Smooth muscle cell (in vitro differentiated cells): Measurements from ENCODE around the gene DHX40. TPM values are rescaled to one million over a fixed set of nuclear protein-coding genes. Genes with fewer than 3 reads are reported as not detected.

Experiments used
- DNase-seq: peaks from one replicate; lab custom pipeline; 2025; ENCODE audit not compliant: unreplicated experiment; lab: John Stamatoyannopoulos, UW
- H2AFZ ChIP-seq: fragments of 200-600 bp; sonication (generic); 2 replicates; pipeline ENCODE4 v1.6.0; 2016; ENCODE audit warnings: antibody characterized with exemption, low read depth, mild to moderate bottlenecking
- H3F3A ChIP-seq: fragments of 200-600 bp; sonication (generic); 2 replicates; pipeline ENCODE4 v1.6.0; 2017; ENCODE audit warnings: antibody characterized with exemption, low read depth
- H3K27ac ChIP-seq: fragments of 200-600 bp; sonication (generic); 2 replicates; pipeline ENCODE4 v1.5.1; 2016; ENCODE audit warnings: low read depth, mild to moderate bottlenecking
- H3K27me3 ChIP-seq: fragments of 200-600 bp; sonication (generic); 2 replicates; pipeline ENCODE4 v1.6.1; 2016; ENCODE audit warnings: low read depth, mild to moderate bottlenecking
- H3K36me3 ChIP-seq: fragments of 200-600 bp; sonication (generic); 2 replicates; pipeline ENCODE4 v1.5.1; 2016; ENCODE audit warnings: low read depth
- H3K4me1 ChIP-seq: fragments of 200-600 bp; sonication (generic); 2 replicates; pipeline ENCODE4 v1.5.1; 2016; ENCODE audit warnings: low read depth
- H3K4me2 ChIP-seq: fragments of 200-600 bp; sonication (generic); 2 replicates; pipeline ENCODE4 v1.6.0; 2016; ENCODE audit warnings: mild to moderate bottlenecking
- H3K4me3 ChIP-seq: fragments of 200-600 bp; sonication (generic); 2 replicates; pipeline ENCODE4 v1.5.1; 2016; ENCODE audit warnings: mild to moderate bottlenecking
- H3K79me2 ChIP-seq: fragments of 200-600 bp; sonication (generic); 2 replicates; pipeline ENCODE4 v1.6.0; 2016; ENCODE audit warnings: low read depth, mild to moderate bottlenecking
- H3K9ac ChIP-seq: fragments of 200-600 bp; sonication (generic); 2 replicates; pipeline ENCODE4 v1.6.0; 2016; ENCODE audit warnings: low read depth
- H3K9me3 ChIP-seq: fragments of 200-600 bp; sonication (generic); replicated peaks from 2 replicates; pipeline ENCODE4 v1.5.1; 2016; ENCODE audit warnings: low read depth
- H4K20me1 ChIP-seq: fragments of 200-600 bp; sonication (generic); 2 replicates; pipeline ENCODE4 v1.6.0; 2016; ENCODE audit warnings: low read depth
- WGBS: methylation state at CpG from one replicate; pipeline ENCODE4 v1.1.7; 2016; ENCODE audit warnings: low lambda C conversion rate; 5-methylcytosine and 5-hydroxymethylcytosine counted together
- polyA plus RNA-seq: library from polyadenylated mRNA; unstranded; fragments of >200 nt; fragmentation: Nextera tagmentation; extraction: Ambion mirVana; gene quantifications from 2 replicates; pipeline ENCODE4 v1.2.1, GENCODE V29; 2016
- total RNA-seq: library from RNA; depleted of rRNA; stranded (reverse); fragments of >200 nt; gene quantifications from 2 replicates; pipeline ENCODE4 v1.2.3, GENCODE V29; 2014
- TF ChIP-seq, protein P1 (sequence below): fragments of 200-600 bp; sonication (generic); IDR thresholded peaks from 2 replicates; pipeline ENCODE4 v1.5.1; 2017; ENCODE audit warnings: borderline replicate concordance, mild to moderate bottlenecking, antibody characterized with exemption; ENCODE audit not compliant: insufficient read depth, poor library complexity, severe bottlenecking

Gene DHX40
- total and polyA plus RNA-seq, 2 experiments from 2014 or later, result 16.5 to 44.7 TPM

DNA sequence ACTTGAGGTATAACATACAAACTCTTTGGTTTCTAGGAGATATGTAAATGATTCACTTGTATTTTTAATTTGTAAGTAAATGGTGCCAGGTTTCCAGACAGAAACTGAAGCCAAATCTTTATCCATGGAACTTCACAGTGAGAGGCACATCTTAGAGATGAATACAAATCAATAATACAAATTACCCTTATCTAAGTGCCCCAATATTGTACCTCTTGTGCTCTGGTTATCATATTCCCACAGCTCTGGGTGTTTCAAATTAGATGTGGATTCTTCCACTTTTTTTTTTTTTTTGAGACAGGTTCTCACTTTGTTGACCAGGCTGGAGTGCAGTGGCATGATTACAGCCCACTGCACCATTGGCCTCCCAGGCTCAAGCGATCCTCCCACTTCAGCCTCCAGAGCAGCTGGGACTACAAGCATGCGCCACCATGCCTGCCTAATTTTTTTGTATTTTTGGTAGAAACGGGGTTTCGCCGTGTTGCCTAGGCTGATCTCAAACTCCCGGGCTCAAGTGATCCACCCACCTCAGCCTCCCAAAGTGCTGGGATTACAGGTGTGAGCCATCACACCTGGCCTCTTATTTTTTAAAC is 38.0 kb upstream of the DHX40 start:
- Histone ChIP-seq H4K20me1 (no peaks in the 10 kb centered on the region), H3K36me3 (no peaks in the 10 kb centered on the region), H3K4me3 (no peak overlapping the region), H3F3A (no peaks in the 10 kb centered on the region), H3K4me1 (no peaks in the 10 kb centered on the region), H3K9ac (no peak overlapping the region), H3K4me2 (no peak overlapping the region), H3K27me3 (no peaks in the 10 kb centered on the region), H2AFZ (no peak overlapping the region), H3K79me2 (no peaks in the 10 kb centered on the region), H3K9me3 (no peaks in the 10 kb centered on the region), H3K27ac (no peak overlapping the region)
- TF ChIP-seq, protein P1, sequence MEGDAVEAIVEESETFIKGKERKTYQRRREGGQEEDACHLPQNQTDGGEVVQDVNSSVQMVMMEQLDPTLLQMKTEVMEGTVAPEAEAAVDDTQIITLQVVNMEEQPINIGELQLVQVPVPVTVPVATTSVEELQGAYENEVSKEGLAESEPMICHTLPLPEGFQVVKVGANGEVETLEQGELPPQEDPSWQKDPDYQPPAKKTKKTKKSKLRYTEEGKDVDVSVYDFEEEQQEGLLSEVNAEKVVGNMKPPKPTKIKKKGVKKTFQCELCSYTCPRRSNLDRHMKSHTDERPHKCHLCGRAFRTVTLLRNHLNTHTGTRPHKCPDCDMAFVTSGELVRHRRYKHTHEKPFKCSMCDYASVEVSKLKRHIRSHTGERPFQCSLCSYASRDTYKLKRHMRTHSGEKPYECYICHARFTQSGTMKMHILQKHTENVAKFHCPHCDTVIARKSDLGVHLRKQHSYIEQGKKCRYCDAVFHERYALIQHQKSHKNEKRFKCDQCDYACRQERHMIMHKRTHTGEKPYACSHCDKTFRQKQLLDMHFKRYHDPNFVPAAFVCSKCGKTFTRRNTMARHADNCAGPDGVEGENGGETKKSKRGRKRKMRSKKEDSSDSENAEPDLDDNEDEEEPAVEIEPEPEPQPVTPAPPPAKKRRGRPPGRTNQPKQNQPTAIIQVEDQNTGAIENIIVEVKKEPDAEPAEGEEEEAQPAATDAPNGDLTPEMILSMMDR, result no peak
- WGBS, result 77% methylated on average over 6 of the region's 6 CpGs
- no peak for DNase-seq

DNA sequence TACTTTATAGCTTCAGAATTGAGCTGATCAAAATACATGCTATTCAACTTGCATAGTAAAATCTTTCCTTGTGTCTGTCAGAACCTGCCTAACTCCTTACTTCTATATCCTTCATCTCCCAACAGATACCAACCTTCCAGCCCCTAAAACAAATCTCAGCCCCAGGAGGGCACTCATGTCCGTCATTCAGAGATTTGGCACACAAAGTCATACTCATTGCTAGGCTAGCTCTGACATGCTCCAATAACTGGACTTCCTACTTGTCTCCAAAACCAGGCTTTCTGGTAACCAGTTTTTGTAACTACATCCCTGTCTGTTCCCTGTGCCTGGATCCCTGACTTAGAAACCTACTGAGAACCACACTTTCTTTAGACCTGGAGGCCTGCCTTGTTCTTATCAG is 37.5 kb upstream of the DHX40 start:
- H4K20me1 ChIP-seq, result no peaks in the 10 kb centered on the region
- WGBS, result 83% methylated on average over 1 of the region's 1 CpG
- H3K79me2 ChIP-seq, result no peaks in the 10 kb centered on the region
- H3K27me3 ChIP-seq, result no peaks in the 10 kb centered on the region
- H2AFZ ChIP-seq, result no peak overlapping the region
- DNase-seq, result no peak
- TF ChIP-seq, protein P1, result no peak
- no peaks in the 10 kb centered on the region for H3K4me1 ChIP-seq
- H3K4me2 ChIP-seq, result no peak overlapping the region
- H3K27ac ChIP-seq, result no peak overlapping the region
- no peaks in the 10 kb centered on the region for H3K9me3 ChIP-seq
- H3K36me3 ChIP-seq, result no peaks in the 10 kb centered on the region
- no peak overlapping the region for H3K9ac ChIP-seq
- H3K4me3 ChIP-seq, result no peak overlapping the region
- H3F3A ChIP-seq, result no peaks in the 10 kb centered on the region

DNA sequence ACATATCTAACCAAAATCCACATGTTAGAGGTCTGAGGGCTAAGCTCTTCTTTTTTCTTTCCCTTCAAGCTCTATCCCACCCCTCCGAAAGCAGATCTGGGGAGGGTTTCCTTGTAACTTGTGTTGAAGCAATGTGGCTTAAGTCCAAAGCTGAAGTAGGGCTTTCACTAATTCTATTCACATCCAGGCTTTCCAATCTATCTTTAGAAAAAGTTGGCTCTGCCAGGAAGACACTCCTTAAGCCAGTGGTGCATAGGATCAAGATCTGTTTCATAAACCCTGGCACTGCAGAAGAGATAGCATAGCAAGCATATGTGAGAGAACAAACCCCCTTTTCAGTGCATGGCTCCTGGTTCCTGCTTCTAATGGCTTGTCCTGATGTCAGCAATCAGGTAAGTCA is 34.9 kb upstream of the DHX40 start:
- Histone ChIP-seq H3K36me3 (no peaks in the 10 kb centered on the region), H3K27me3 (no peaks in the 10 kb centered on the region), H3K4me1 (no peaks in the 10 kb centered on the region), H3F3A (no peaks in the 10 kb centered on the region), H3K9ac (no peak overlapping the region), H3K4me2 (no peak overlapping the region), H3K27ac (no peak overlapping the region), H3K9me3 (no peaks in the 10 kb centered on the region), H2AFZ (no peak overlapping the region), H3K79me2 (no peaks in the 10 kb centered on the region), H3K4me3 (no peak overlapping the region), H4K20me1 (no peaks in the 10 kb centered on the region)
- DNase-seq, result no peak
- WGBS, result 90% methylated on average over 1 of the region's 1 CpG
- TF ChIP-seq, protein P1, result no peak

DNA sequence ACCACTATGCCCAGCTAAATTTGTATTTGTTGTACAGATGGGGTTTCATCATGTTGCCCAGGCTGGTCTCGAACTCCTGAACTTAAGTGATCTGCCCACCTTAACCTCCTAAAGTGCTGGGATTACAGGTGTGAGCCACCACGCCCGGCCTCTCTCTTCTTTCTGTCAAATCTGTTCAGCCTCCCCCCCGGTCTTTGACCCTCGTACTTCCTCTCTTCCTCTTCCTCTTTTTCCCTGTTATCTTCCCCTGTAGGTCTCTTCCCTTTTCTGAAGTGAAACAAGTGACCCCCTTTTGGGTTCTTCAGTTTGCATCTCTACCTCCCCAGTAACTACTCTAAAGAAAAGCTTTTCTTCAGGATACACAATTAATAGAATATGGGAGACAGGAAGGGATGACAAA is 31.7 kb upstream of the DHX40 start:
- H3K4me3 ChIP-seq, result no peak overlapping the region
- no peaks in the 10 kb centered on the region for H3K9me3 ChIP-seq
- no peak overlapping the region for H3K27ac ChIP-seq
- TF ChIP-seq, protein P1, result no peak
- no peak overlapping the region for H3K4me2 ChIP-seq
- no peak overlapping the region for H3K9ac ChIP-seq
- no peaks in the 10 kb centered on the region for H4K20me1 ChIP-seq
- no peaks in the 10 kb centered on the region for H3K79me2 ChIP-seq
- DNase-seq, result no peak
- H3K4me1 ChIP-seq, result no peaks in the 10 kb centered on the region
- no peaks in the 10 kb centered on the region for H3F3A ChIP-seq
- H2AFZ ChIP-seq, result no peak overlapping the region
- H3K27me3 ChIP-seq, result peaks cover 12% of the 10 kb centered on the region
- 92% methylated on average over 5 of the region's 5 CpGs for WGBS
- no peaks in the 10 kb centered on the region for H3K36me3 ChIP-seq
